ENCODE measurements around the gene FOXP3. TPM values are rescaled to one million over a fixed set of nuclear protein-coding genes. Genes with fewer than 3 reads are reported as not detected.

FOXP3 gene
- total RNA-seq, 1 experiment from 2014 or later: 0.68 TPM

DNA sequence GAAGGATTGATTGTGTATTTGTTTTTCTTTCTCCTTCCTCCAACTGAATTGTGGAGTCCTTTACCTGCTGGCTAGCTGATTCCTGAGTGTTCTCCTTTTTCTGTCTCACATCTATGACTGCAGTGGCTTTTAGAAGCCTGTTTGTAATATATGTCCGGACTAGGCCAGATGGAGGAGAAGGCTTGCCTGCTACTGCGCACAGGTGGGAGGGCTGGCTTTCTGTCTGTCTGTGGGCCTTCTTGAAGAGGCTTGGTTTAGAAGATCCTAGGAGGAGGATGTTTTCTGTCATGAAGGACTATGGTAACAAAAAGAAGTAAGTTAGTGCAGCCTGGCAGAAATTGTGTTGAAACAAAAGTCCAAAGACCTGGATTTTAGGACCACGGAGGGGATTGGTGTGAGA, 13.6 kb upstream of the FOXP3 start:
- peaks cover 65% of the 10 kb centered on the region for H3K9me3 ChIP-seq (ENCODE audit: control insufficient read depth, low read depth, low read length)
- H3K4me1 Mint-ChIP-seq: peaks cover 16% of the 10 kb centered on the region in 2 experiments; a peak in 3 of 4 replicates
- no peak overlapping the region for H3K18ac ChIP-seq (ENCODE audit: insufficient read length, low read depth, low read length)
- H2BK12ac ChIP-seq (ENCODE audit: insufficient read length, low read depth, low read length): no peak overlapping the region
- H2AK5ac ChIP-seq (ENCODE audit: insufficient read length, low read length): no peak overlapping the region
- H3T11ph ChIP-seq (ENCODE audit: low read length): no peak overlapping the region
- peak overlapping the region in 1 of 3 experiments; percentile 0; a peak in 1 of 7 replicates for H3K27ac Mint-ChIP-seq
- H3K9me3 Mint-ChIP-seq: peaks cover 69 to 81% of the 10 kb centered on the region in 2 experiments
- H3K4me1 ChIP-seq (ENCODE audit: insufficient read depth, low read length): no peaks in the 10 kb centered on the region
- H4K5ac ChIP-seq (ENCODE audit: insufficient read length, low read depth, low read length): no peak overlapping the region
- H3K9ac ChIP-seq (ENCODE audit: extremely low read depth, insufficient read length, low read length): no peak overlapping the region
- H2BK20ac ChIP-seq (ENCODE audit: low read depth, low read length, poor library complexity, severe bottlenecking): no peak overlapping the region
- H3K23ac ChIP-seq (ENCODE audit: insufficient read length, low read depth, low read length): no peak overlapping the region
- no peak overlapping the region for H2BK5ac ChIP-seq (ENCODE audit: insufficient read length, low read length)
- no peak overlapping the region for H2BK15ac ChIP-seq (ENCODE audit: low read depth, low read length)
- TF ChIP-seq, protein P1, sequence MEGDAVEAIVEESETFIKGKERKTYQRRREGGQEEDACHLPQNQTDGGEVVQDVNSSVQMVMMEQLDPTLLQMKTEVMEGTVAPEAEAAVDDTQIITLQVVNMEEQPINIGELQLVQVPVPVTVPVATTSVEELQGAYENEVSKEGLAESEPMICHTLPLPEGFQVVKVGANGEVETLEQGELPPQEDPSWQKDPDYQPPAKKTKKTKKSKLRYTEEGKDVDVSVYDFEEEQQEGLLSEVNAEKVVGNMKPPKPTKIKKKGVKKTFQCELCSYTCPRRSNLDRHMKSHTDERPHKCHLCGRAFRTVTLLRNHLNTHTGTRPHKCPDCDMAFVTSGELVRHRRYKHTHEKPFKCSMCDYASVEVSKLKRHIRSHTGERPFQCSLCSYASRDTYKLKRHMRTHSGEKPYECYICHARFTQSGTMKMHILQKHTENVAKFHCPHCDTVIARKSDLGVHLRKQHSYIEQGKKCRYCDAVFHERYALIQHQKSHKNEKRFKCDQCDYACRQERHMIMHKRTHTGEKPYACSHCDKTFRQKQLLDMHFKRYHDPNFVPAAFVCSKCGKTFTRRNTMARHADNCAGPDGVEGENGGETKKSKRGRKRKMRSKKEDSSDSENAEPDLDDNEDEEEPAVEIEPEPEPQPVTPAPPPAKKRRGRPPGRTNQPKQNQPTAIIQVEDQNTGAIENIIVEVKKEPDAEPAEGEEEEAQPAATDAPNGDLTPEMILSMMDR (conservative IDR thresholded peaks at IDR 0.05): no peak
- H2AFZ ChIP-seq (ENCODE audit: low read length): no peak overlapping the region
- H3K36me3 Mint-ChIP-seq (ENCODE audit: insufficient read depth in 1 of 3, low read depth in 3 of 3): peaks cover 3 to 21% (median 10%) of the 10 kb centered on the region in 3 experiments
- no peak overlapping the region for H4K91ac ChIP-seq (ENCODE audit: insufficient read length, low read depth, low read length)
- H3K4me3 Mint-ChIP-seq: no peak overlapping the region; a peak in 1 of 5 replicates
- H3K79me1 ChIP-seq (ENCODE audit: insufficient read depth, low read depth, low read length, poor library complexity, severe bottlenecking): no peaks in the 10 kb centered on the region
- H3K27me3 ChIP-seq (ENCODE audit: insufficient read depth, low read length): no peaks in the 10 kb centered on the region
- no peaks in the 10 kb centered on the region for H3K27me3 Mint-ChIP-seq (ENCODE audit: low read depth)
- peaks cover 3% of the 10 kb centered on the region; the same call in 1 of the 2 replicates for H3K79me2 ChIP-seq (ENCODE audit: insufficient read depth, low read length)
- no peaks in the 10 kb centered on the region for H3K23me2 ChIP-seq (ENCODE audit: insufficient read length, low read depth, low read length, poor library complexity, severe bottlenecking)
- H3K56ac ChIP-seq (ENCODE audit: insufficient read length, low read depth, low read length): no peak overlapping the region
- H4K20me1 ChIP-seq (ENCODE audit: control insufficient read depth, insufficient read depth, insufficient read length): no peaks in the 10 kb centered on the region
- H3K4me2 ChIP-seq (ENCODE audit: insufficient read depth, insufficient read length, low read length): no peak overlapping the region
- H3K14ac ChIP-seq (ENCODE audit: insufficient read depth, low read length): no peak overlapping the region
- DNase-seq: no peak
- H4K8ac ChIP-seq (replicated peaks; ENCODE audit: insufficient read length, low read depth, low read length): no peak overlapping the region
- H3K4ac ChIP-seq (ENCODE audit: low read depth, low read length): no peak overlapping the region
- no peak overlapping the region for H3K27ac ChIP-seq (ENCODE audit: insufficient read length, low read depth, low read length)
- no CpG with 5 or more reads among the region's 3 CpGs for WGBS (ENCODE audit: extremely low coverage, insufficient read length, low lambda C conversion rate)
- no peak overlapping the region for H2BK120ac ChIP-seq (ENCODE audit: low read depth, low read length, poor library complexity, severe bottlenecking)
